NCI-H460 (cell line): ENCODE measurements around the gene GGPS1. TPM values are rescaled to one million over a fixed set of nuclear protein-coding genes. Genes with fewer than 3 reads are reported as not detected.

Experiments
- small RNA-seq, 2 experiments: library from RNA; depleted of rRNA; stranded (forward); fragments of <200 nt; gene quantifications; one replicate each; pipeline ENCODE3, GENCODE V24; 2014
- total RNA-seq: library from RNA; depleted of rRNA; stranded (reverse); fragments of >200 nt; shearing (Covaris generic); gene quantifications from 2 replicates; pipeline ENCODE4 v1.2.3, GENCODE V29; 2014; rRNA removed

The GGPS1 gene
- total RNA-seq, 1 experiment from 2014 or later, result 75.6 TPM

Small RNA genes within 50 kb of the gene (small RNA-seq; reads per million reads assigned to genes)
- 0 reads per million in 2 experiments for gene AL391994.1

Other genes with a start within 250 kb of the GGPS1 start
- gene TOMM20, start 199.7 kb upstream of the GGPS1 start, total RNA-seq, result 210 and 262 TPM in 2 replicates
- 145 and 158 TPM in 2 replicates for gene RBM34, start 167.3 kb upstream of the GGPS1 start, total RNA-seq
- 19.0 and 25.7 TPM in 2 replicates for gene ARID4B, start 391 bp upstream of the GGPS1 start, total RNA-seq
- 53.3 and 73.3 TPM in 2 replicates for gene TBCE, start 38.9 kb downstream of the GGPS1 start, total RNA-seq
- 52.2 and 59.2 TPM in 2 replicates for gene B3GALNT2, start 175.9 kb downstream of the GGPS1 start, total RNA-seq